Activated CD8-positive, alpha-beta memory T cell treated with anti-CD3 and anti-CD28 coated beads for 48 hours (primary cell): ENCODE data around the gene SHOC1.
"Not testable (repeated sequence)": the region's sequence is repeated elsewhere in the genome, so short reads cannot be mapped to it uniquely, and the experiment has no call there.

Experiments
- DNase-seq, 3 experiments: peaks; one replicate each; pipeline ENCODE4 v3.0.0-alpha.2; 2020; ENCODE audit warnings: low read depth in 2 of 3, low spot score in 2 of 3

Gene SHOC1

DNA sequence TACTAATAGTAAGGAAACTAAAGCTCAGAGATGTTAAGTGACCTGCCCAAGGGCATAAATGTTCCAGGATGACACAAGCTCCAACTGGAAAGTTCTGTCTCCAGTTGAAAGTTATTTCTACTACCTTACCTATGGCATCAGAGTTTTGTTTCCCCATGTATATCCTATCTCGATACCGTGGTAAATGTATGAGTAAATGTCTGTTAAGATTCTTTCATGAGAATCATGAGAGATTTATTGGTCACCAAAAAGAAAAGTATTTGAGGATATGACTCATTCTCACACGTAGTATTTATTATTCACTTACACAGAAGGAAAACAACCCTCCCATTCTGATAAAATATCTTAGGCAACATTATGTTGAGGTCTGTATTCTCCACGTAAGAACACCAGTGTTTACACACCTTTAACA lies 11.1 kb upstream of the SHOC1 start:
- DNase-seq, result no peak

DNA sequence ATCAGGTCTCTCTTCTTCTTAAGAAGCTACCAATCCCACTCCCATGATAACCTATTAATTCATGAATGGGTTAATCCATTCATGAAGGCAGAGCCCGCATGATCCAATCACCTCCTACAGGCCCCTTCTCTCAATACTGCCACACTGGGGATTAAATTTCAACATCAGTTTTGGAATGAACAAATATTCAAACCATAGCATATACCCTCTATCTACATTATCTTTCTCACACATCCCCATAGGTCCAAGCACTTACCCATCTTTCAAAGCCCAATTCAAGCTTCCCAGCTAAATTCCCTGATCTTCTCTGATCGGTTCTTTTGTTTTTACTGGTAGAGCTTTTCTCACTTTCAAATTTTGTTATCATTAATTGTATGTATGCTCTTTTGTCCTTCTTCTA lies 10.5 kb upstream of the SHOC1 start:
- DNase-seq, result no peak

DNA sequence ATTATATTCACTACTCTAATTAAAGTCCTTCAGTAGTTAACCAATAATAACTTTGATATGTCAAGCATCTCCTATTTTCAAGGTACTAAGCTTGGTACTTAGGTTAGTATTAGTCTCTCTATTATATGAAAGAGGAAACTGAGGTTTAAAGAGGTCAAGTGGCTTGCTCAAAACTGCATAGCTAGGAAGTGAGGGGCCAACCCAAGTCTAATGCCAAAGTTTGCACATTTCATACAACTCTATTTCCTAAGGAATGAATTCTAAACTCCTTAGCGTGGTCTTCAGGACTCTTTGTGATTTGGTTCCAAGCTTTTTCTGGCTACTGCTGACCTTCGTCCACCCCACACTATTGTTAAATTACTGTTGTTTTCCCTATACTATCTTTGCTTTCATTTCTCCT lies 9.9 kb upstream of the SHOC1 start:
- no peak for DNase-seq

DNA sequence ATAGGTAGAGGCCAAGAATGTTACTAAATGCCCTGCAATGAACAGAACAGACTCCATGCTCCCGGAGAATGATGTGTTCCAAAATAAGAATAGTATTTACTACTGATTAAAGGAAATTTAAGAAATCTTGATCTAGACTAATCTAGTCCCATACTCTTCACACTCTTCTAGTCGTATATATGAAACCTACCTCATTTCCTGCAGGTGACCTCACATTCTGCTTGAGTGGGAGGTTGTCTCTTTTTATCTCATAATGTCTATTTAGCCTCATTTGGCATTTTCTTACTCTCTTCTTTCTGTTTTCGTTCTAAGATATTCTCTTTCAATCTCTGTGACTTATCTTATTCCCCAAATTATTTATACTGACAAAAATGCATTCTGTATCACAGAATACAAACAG lies 9.2 kb upstream of the SHOC1 start:
- no peak for DNase-seq

DNA sequence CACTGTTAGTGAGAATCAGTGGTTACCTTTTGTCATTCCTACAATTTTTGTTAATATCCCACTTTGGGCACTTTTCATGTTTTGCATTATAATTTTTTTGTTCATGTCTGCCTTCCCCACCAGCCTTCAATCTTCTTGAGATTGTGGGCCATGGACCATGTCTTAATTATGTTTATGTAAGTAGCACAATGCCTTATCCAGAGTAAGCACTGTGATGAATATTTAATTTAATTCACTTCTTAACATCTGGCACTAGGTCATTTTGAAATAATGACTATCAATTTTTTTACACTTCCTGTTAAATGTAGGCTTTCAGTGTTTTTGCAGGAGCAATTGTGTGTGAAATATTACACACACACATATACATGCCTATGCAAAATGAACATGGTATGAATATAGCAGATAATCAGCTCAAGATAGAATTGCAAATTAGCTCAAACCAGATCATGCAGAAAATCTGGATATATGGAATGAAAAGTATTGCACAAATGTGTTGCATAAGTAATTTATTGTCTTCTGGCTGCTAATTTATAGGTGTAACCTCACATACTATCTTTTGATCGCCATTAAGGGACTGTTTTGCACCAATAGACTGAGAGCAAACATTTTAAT lies 5.3 kb upstream of the SHOC1 start:
- DNase-seq, result no peak

- no peak for DNase-seq
These were observed 4.8 kb upstream of the SHOC1 start for GRCh38 chr9:111799506-111799905.

GRCh38 chr9:111798786-111799185 lies 4.0 kb upstream of the SHOC1 start:
- DNase-seq, result no peak

DNA sequence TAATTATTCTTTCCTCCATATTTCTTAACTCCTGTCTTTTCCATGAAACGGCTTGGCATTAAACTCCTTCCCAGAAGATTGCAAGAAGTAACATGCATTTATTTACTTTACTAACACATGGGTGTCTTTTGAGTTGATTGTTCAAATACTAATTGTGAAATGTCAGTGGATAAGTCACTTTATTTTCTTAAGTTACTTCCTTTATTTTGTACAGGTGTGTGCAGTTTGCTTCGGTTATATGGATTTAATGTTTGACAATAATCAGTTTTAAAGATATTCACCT lies 761 bp upstream of the SHOC1 start:
- DNase-seq, result no peak

DNA sequence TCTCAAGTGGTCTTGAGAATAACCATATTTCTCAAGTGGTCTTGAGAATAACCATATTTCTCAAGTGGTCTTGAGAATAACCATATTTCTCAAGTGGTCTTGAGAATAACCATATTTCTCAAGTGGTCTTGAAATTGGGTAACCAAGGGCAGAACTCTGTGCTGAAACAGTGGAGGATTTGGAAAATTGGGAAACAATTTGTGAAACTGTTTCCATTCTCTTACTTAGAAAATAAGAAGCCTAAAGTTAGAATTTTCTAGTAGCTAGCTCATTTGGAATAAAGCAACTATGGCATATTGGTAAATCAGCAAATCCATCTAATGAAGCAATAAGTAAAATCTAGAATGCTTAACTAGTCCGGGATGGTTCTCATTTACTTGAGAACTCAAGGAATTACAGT lies 2.9 kb downstream of the SHOC1 start:
- DNase-seq, result not testable (repeated sequence)

GRCh38 chr9:111789881-111790280 lies 4.9 kb downstream of the SHOC1 start:
- no peak for DNase-seq

- DNase-seq, result no peak
These were observed 10.9 kb downstream of the SHOC1 start for GRCh38 chr9:111783857-111784256.

GRCh38 chr9:111783424-111783823 lies 11.3 kb downstream of the SHOC1 start:
- no peak for DNase-seq

- DNase-seq, result no peak
These were observed 28.7 kb downstream of the SHOC1 start for GRCh38 chr9:111766066-111766465.

DNA sequence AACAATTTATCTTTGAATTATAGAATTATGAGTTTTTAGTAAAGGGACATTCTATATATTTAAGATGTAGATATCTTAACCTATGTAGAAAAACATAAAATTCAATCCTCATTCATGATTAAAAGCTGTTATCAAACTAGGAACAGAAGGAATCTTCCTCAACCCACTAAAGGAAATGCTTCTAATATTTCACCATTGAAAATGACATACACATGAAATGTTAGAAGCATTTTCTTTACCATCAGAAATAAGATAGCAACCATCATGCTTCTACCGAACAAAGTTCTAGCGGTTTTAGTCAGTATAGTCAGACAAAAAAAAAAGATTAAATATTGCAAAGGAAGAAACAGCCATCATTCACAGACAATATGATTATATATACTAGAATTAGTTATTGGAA lies 32.2 kb downstream of the SHOC1 start:
- DNase-seq, result no peak

DNA sequence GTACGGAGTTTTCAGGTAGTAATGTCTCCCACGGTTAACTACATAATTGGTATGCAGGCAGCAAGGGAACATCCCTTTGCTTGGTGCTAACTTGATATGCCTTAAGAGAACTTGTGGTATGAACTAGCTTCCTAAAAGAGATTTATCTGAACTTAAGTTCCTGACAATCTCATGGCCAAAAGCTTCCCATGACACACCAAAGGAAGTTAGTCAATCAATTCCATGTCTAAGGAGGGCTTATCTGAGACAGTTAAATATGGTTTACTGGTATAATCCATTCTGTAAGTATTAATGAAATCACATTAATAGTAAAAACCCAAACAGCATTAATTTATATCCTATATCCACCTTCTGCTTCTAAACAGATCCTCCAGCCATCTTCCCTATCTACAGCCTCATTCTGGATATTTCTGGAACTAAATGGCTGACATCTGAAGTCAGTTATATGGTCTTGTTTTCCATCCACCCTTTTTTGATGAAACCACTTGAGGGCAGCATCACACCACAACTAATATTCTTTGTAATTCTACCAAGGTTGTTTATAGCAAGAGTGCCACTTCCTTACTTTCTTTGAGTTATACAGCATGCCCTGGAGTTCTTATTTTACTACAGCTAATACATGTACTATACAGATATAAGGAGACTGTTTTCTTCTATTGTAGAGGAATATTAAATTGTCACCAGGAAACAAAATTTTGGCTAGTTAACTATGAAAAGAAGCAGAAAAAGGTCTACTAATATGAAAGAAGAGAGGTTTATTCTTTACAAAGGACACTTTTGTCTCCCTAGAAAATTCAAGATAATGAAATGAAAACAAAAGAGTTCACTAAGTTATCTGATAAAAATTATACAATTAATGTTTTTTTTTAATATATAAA lies 34.7 kb downstream of the SHOC1 start:
- DNase-seq, result no peak

GRCh38 chr9:111754800-111755199 lies 39.9 kb downstream of the SHOC1 start:
- no peak for DNase-seq

DNA sequence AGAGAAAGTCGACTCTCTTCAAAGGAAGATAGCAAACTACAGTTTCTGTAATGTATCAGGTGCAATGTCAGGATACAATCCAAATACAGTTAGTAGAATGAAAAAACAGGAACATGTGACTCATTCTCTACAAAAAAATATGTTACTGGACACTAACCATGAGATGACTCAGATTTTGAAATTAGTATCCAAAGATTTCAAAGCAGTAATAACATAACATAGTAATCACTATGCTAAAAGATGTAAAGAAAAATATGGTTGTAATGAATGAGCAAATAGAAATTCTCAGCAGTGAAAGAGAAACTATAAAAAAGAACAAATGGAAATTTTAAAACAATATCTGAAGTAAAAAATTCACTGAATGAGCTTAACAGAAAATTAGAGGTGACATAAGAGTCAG lies 42.3 kb downstream of the SHOC1 start:
- DNase-seq, result no peak
